ENCODE results near the gene TRA2B. TPM values are rescaled to one million over a fixed set of nuclear protein-coding genes. Genes with fewer than 3 reads are reported as not detected.

Gene TRA2B
- total RNA-seq, 2 experiments from 2014 or later = 172 to 176 TPM

GRCh38 chr3:185900228-185900627 lies 37.6 kb downstream of the TRA2B start:
- H3K9me3 Mint-ChIP-seq = peaks cover 9% of the 10 kb centered on the region
- no peak for DNase-seq
- H3K36me3 Mint-ChIP-seq (ENCODE audit: low read depth) = peaks cover 2% of the 10 kb centered on the region
- H3K27ac Mint-ChIP-seq = no peak overlapping the region
- H3K4me3 Mint-ChIP-seq = no peak overlapping the region
- intact Hi-C loops (cut with micrococcal nuclease) = no loop called here
- no peaks in the 10 kb centered on the region for H3K4me1 Mint-ChIP-seq (ENCODE audit: low read depth)
- CTCF ChIA-PET = interaction anchor here (0.8 kb wide), 1 partner anchor 43 kb away, joined by 3 read pairs; no protein-coding TSS in a partner anchor
- peaks cover 2% of the 10 kb centered on the region for H3K27me3 Mint-ChIP-seq (ENCODE audit: low read depth)

DNA sequence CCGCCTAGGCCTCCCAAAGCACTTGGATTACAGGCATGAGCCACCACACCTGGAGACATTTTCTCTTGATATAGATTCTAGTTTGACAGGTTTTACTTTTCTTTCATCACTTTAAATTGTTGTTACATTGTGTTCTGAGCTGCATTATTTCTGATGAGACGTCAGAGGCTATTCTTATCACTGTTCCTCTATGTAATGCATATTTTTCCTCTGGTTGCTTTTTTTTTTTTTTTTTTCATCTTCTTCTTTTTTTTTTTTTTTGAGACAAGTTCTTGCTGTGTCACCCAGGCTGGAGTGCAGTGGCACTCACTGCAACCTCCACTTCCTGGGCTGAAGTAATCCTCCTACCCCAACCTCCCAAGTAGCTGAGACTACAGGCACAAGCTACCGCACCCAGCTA lies 41.2 kb downstream of the TRA2B start:
- Mint-ChIP-seq H3K27ac (no peak overlapping the region), H3K36me3 (ENCODE audit: low read depth) (peaks cover 2% of the 10 kb centered on the region), H3K4me3 (no peak overlapping the region), H3K9me3 (peaks cover 9% of the 10 kb centered on the region), H3K27me3 (ENCODE audit: low read depth) (no peaks in the 10 kb centered on the region), H3K4me1 (ENCODE audit: low read depth) (no peaks in the 10 kb centered on the region)
- intact Hi-C loops (cut with micrococcal nuclease) = no loop called here
- DNase-seq = no peak
- CTCF ChIA-PET = interaction anchor here (0.7 to 2.0 kb wide), 3 partner anchors 47 to 644 kb away, joined by 3 to 4 read pairs (median 4); no protein-coding TSS in a partner anchor

DNA sequence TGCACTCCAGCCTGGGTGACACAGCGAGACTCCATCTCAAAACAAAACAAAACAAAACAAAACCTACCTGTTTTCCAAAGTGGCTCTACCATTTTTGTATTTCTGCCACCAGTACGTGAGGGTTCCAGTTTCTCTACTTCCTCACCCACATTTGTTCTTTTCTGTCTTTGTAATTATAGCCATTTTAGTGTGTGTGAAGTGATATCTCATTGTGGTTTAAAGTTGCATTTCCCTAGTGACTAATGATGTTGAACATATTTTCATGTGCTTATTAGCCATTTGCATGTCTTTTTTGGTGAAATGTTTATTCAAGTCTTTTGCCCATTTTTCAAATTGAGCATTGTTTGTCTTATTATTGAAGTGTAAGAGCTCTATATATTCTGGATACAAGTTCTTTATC lies 50.7 kb downstream of the TRA2B start:
- no peak overlapping the region for H3K4me3 Mint-ChIP-seq
- peaks cover 3% of the 10 kb centered on the region for H3K27me3 Mint-ChIP-seq (ENCODE audit: low read depth)
- no peaks in the 10 kb centered on the region for H3K36me3 Mint-ChIP-seq (ENCODE audit: low read depth)
- intact Hi-C loops (cut with micrococcal nuclease) = no loop called here
- no peak overlapping the region for H3K27ac Mint-ChIP-seq
- DNase-seq = no peak
- CTCF ChIA-PET = no interaction called here
- H3K4me1 Mint-ChIP-seq (ENCODE audit: low read depth) = no peaks in the 10 kb centered on the region
- H3K9me3 Mint-ChIP-seq = no peaks in the 10 kb centered on the region

- Mint-ChIP-seq H3K9me3 (no peaks in the 10 kb centered on the region), H3K27me3 (ENCODE audit: low read depth) (peaks cover 3% of the 10 kb centered on the region), H3K36me3 (ENCODE audit: low read depth) (no peaks in the 10 kb centered on the region), H3K4me1 (ENCODE audit: low read depth) (peaks cover 2% of the 10 kb centered on the region), H3K27ac (no peak overlapping the region), H3K4me3 (no peak overlapping the region)
- CTCF ChIA-PET = no interaction called here
- DNase-seq = no peak
- intact Hi-C loops (cut with micrococcal nuclease) = no loop called here
Measured at GRCh38 chr3:185884641-185885040, 53.2 kb downstream of the TRA2B start.

GRCh38 chr3:185881926-185882325 lies 55.9 kb downstream of the TRA2B start:
- CTCF ChIA-PET = no interaction called here
- no peak overlapping the region for H3K4me3 Mint-ChIP-seq
- H3K9me3 Mint-ChIP-seq = no peaks in the 10 kb centered on the region
- no peak overlapping the region for H3K27ac Mint-ChIP-seq
- DNase-seq = no peak
- peaks cover 2% of the 10 kb centered on the region for H3K4me1 Mint-ChIP-seq (ENCODE audit: low read depth)
- intact Hi-C loops (cut with micrococcal nuclease) = no loop called here
- H3K27me3 Mint-ChIP-seq (ENCODE audit: low read depth) = peaks cover 2% of the 10 kb centered on the region
- H3K36me3 Mint-ChIP-seq (ENCODE audit: low read depth) = no peaks in the 10 kb centered on the region

DNA sequence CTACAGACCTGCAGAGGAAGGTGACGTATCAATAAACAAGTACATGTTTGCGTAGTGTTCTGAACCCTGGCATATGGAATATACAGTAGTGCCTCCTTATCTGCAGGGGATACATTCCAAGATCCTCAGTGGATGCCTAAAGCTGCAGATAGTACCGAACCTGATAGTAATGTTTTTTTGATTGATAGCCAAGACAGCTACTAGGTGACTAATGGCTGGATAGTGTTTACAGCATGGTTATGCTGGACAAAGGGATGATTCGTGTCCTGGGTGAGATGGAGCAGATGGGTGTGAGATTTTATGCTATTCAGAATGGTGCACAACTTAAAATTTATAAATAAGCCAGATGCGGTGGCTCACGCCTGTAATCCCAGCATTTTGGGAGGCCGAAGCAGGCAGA lies 57.2 kb downstream of the TRA2B start:
- no peaks in the 10 kb centered on the region for H3K36me3 Mint-ChIP-seq (ENCODE audit: low read depth)
- no peaks in the 10 kb centered on the region for H3K9me3 Mint-ChIP-seq
- H3K4me3 Mint-ChIP-seq = no peak overlapping the region
- intact Hi-C loops (cut with micrococcal nuclease) = no loop called here
- DNase-seq = no peak
- peaks cover 2% of the 10 kb centered on the region for H3K27me3 Mint-ChIP-seq (ENCODE audit: low read depth)
- H3K27ac Mint-ChIP-seq = no peak overlapping the region
- H3K4me1 Mint-ChIP-seq (ENCODE audit: low read depth) = peaks cover 2% of the 10 kb centered on the region
- CTCF ChIA-PET = interaction anchor here (0.6 to 1.5 kb wide), 2 partner anchors 9 to 16 kb away, joined by 4 read pairs; no protein-coding TSS in a partner anchor

DNA sequence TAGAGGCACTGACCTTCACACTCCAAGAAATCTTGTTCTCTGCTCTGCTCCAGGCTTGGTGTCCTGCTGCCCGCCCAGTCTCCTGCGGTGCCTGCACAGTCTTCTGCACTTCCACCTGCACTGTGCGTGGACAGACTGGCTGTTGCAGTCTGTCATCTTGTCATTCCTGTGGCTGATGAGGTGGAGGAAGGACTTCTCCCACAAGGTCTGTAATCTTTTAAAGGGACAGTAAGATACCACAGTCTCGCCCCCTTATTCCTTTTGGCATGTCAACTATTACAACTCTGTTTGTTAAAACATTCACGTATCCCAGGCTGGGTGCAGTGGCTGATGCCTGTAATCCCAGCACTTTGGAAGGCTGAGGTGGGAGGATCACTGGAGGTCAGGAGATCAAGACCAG lies 58.9 kb downstream of the TRA2B start:
- Mint-ChIP-seq H3K4me1 (ENCODE audit: low read depth) (peaks cover 2% of the 10 kb centered on the region), H3K27me3 (ENCODE audit: low read depth) (peaks cover 2% of the 10 kb centered on the region), H3K36me3 (ENCODE audit: low read depth) (no peaks in the 10 kb centered on the region), H3K27ac (no peak overlapping the region), H3K4me3 (no peak overlapping the region), H3K9me3 (no peaks in the 10 kb centered on the region)
- CTCF ChIA-PET = interaction anchor here (0.7 kb wide), 1 partner anchor 8 kb away, joined by 4 read pairs; no protein-coding TSS in a partner anchor
- no peak for DNase-seq
- intact Hi-C loops (cut with micrococcal nuclease) = no loop called here

DNA sequence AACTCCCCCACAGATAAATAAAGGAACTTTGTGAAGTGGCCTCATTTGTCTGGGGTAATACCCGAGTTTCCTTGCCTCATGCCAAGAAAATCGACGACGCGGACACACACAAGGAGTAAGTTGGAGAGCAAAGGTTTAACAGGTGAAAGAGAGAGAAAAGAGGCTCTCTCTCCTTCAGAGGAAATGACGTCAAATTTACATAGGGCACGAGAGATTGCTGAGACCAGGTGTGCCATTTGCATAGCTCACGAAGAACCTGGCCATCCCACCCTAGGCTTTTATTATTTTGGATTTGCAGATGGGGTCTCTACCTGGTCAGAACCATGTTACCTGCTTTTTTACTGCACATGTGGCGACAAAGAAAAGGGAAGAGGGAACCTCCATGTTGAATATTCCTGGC lies 63.7 kb downstream of the TRA2B start:
- CTCF ChIA-PET = interaction anchor here (1.2 to 1.5 kb wide), 2 partner anchors 16 to 214 kb away, joined by 3 to 6 read pairs; no protein-coding TSS in a partner anchor
- intact Hi-C loops (cut with micrococcal nuclease) = no loop called here
- H3K4me1 Mint-ChIP-seq (ENCODE audit: low read depth) = no peaks in the 10 kb centered on the region
- no peak for DNase-seq
- no peak overlapping the region for H3K4me3 Mint-ChIP-seq
- peaks cover 2% of the 10 kb centered on the region for H3K27me3 Mint-ChIP-seq (ENCODE audit: low read depth)
- H3K9me3 Mint-ChIP-seq = no peaks in the 10 kb centered on the region
- no peaks in the 10 kb centered on the region for H3K36me3 Mint-ChIP-seq (ENCODE audit: low read depth)
- H3K27ac Mint-ChIP-seq = no peak overlapping the region

- Mint-ChIP-seq H3K27me3 (ENCODE audit: low read depth) (peaks cover 8% of the 10 kb centered on the region), H3K4me3 (no peak overlapping the region), H3K4me1 (ENCODE audit: low read depth) (no peaks in the 10 kb centered on the region), H3K27ac (no peak overlapping the region), H3K36me3 (ENCODE audit: low read depth) (no peaks in the 10 kb centered on the region), H3K9me3 (no peaks in the 10 kb centered on the region)
- intact Hi-C loops (cut with micrococcal nuclease) = no loop called here
- CTCF ChIA-PET = no interaction called here
- no peak for DNase-seq
Measured at GRCh38 chr3:185867650-185868049, 70.2 kb downstream of the TRA2B start.

GRCh38 chr3:185866995-185867394 lies 70.8 kb downstream of the TRA2B start:
- H3K4me3 Mint-ChIP-seq = no peak overlapping the region

GRCh38 chr3:185866555-185866954 lies 71.3 kb downstream of the TRA2B start:
- DNase-seq = no peak
- peaks cover 8% of the 10 kb centered on the region for H3K27me3 Mint-ChIP-seq (ENCODE audit: low read depth)
- no peaks in the 10 kb centered on the region for H3K4me1 Mint-ChIP-seq (ENCODE audit: low read depth)
- H3K4me3 Mint-ChIP-seq = no peak overlapping the region
- H3K27ac Mint-ChIP-seq = no peak overlapping the region
- no peaks in the 10 kb centered on the region for H3K9me3 Mint-ChIP-seq
- intact Hi-C loops (cut with micrococcal nuclease) = no loop called here
- CTCF ChIA-PET = interaction anchor here (0.8 to 0.9 kb wide), 2 partner anchors 98 to 117 kb away, joined by 3 read pairs; no protein-coding TSS in a partner anchor
- no peaks in the 10 kb centered on the region for H3K36me3 Mint-ChIP-seq (ENCODE audit: low read depth)

More at GRCh38 chr3:185866995-185867394, 70.8 kb downstream of the TRA2B start:
- H3K27ac Mint-ChIP-seq = no peak overlapping the region
- CTCF ChIA-PET = interaction anchor here (0.9 kb wide), 1 partner anchor 99 kb away, joined by 3 read pairs; no protein-coding TSS in a partner anchor
- H3K9me3 Mint-ChIP-seq = no peaks in the 10 kb centered on the region
- no peaks in the 10 kb centered on the region for H3K36me3 Mint-ChIP-seq (ENCODE audit: low read depth)
- no peaks in the 10 kb centered on the region for H3K4me1 Mint-ChIP-seq (ENCODE audit: low read depth)
- intact Hi-C loops (cut with micrococcal nuclease) = no loop called here
- H3K27me3 Mint-ChIP-seq (ENCODE audit: low read depth) = peaks cover 8% of the 10 kb centered on the region
- no peak for DNase-seq
